HG02943 (cell line): Measurements from ENCODE around the gene C2orf92.
"Not testable (repeated sequence)": the region's sequence is repeated elsewhere in the genome, so short reads cannot be mapped to it uniquely, and the experiment has no call there.

ENCODE experiments used
- ATAC-seq: cut with Tn5 transposase; IDR thresholded peaks from one replicate; pipeline ENCODE4 v1.9.1; 2021; ENCODE audit warnings: mild to moderate bottlenecking, low read depth, moderate library complexity; ENCODE audit not compliant: unreplicated experiment

Gene C2orf92

GRCh38 chr2:97669448-97669847 lies at the start of gene C2orf92:
Gene C2orf92 (plus strand): TSS chr2:97669713. CDS start chr2:97669789, 76 bp downstream.
- no peak for ATAC-seq

- ATAC-seq = not testable (repeated sequence)
These were observed 49.0 kb upstream of the C2orf92 start for GRCh38 chr2:97620492-97620891.

- not testable (repeated sequence) for ATAC-seq
These were observed 46.5 kb upstream of the C2orf92 start for GRCh38 chr2:97622976-97623375.

GRCh38 chr2:97625354-97626048 lies 44.0 kb upstream of the C2orf92 start:
- ATAC-seq = not testable (repeated sequence)

GRCh38 chr2:97626049-97626430 lies 43.5 kb upstream of the C2orf92 start:
- ATAC-seq = not testable (repeated sequence)

GRCh38 chr2:97644023-97644717 lies 25.3 kb upstream of the C2orf92 start:
- ATAC-seq = no peak

- peak; percentile 34 for ATAC-seq
These were observed 24.3 kb upstream of the C2orf92 start for GRCh38 chr2:97645112-97645694.

- peak; percentile 96 for ATAC-seq
These were observed 23.6 kb upstream of the C2orf92 start, which contains the start of gene COX5B for GRCh38 chr2:97645695-97646629. Gene COX5B (plus strand): TSS chr2:97646062. CDS start chr2:97646087, 25 bp downstream.

GRCh38 chr2:97646977-97647376 lies 22.5 kb upstream of the C2orf92 start:
- no peak for ATAC-seq

- ATAC-seq = no peak
These were observed 18.4 kb upstream of the C2orf92 start for GRCh38 chr2:97651114-97651513.

- no peak for ATAC-seq
These were observed 16.0 kb upstream of the C2orf92 start for GRCh38 chr2:97653473-97653872.

- no peak for ATAC-seq
These were observed 15.6 kb upstream of the C2orf92 start for GRCh38 chr2:97653874-97654273.

- ATAC-seq = no peak
These were observed 15.2 kb upstream of the C2orf92 start for GRCh38 chr2:97654309-97654708.

GRCh38 chr2:97654791-97655190 lies 14.7 kb upstream of the C2orf92 start:
- no peak for ATAC-seq

- ATAC-seq = no peak
These were observed 13.3 kb upstream of the C2orf92 start for GRCh38 chr2:97656129-97656755.

GRCh38 chr2:97656905-97657587 lies 12.5 kb upstream of the C2orf92 start:
- no peak for ATAC-seq

GRCh38 chr2:97657986-97658690 lies 11.4 kb upstream of the C2orf92 start:
- no peak for ATAC-seq

GRCh38 chr2:97658691-97659157 lies 10.8 kb upstream of the C2orf92 start:
- ATAC-seq = no peak
